ENCODE measurements around the gene PDIA5.

Gene PDIA5

DNA sequence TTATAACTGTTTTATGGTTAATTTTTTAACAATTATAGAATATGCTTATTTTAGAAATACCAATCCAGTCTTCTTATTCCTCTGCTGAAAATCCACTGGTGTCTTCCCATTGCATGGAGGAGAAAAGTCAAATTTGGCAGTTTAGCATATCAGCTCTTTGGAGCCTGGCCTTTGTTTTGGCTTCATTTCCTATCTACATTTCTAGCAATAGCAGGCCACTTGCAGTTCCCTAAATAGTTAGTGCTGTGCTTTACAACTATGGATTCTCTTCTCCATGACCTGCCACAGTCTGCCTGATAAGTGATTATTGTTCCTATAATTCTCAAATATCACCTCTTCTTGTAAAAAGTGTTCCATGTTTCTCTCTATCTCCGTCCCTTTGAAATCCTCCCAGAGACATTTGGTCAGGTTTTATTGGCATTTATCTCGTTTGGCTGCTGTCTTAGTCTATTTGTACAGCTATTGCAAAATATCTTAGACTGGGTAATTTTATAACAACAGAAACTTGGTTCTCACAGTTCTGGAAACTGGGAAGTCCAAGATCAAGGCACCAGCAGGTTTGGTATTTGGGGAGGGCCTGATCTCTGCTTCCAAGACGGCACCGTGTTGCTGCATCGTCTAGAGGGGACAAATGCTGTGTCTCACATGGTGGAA lies 126.8 kb downstream of the PDIA5 start:
- H3K4me2 ChIP-seq = no peak overlapping the region
- H3K36me3 ChIP-seq (ENCODE audit: insufficient read depth) = no peaks in the 10 kb centered on the region
- no peak overlapping the region for H3K9ac ChIP-seq
- H2AFZ ChIP-seq (ENCODE audit: low read depth) = no peak overlapping the region
- no peaks in the 10 kb centered on the region for H4K20me1 ChIP-seq (ENCODE audit: insufficient read depth)
- no peaks in the 10 kb centered on the region for H3K79me2 ChIP-seq (ENCODE audit: insufficient read depth, low read depth)
- H3K4me3 ChIP-seq (IDR thresholded peaks at IDR 0.05; ENCODE audit: insufficient read depth, low read depth, low read length) = no peak overlapping the region
- no peaks in the 10 kb centered on the region for H3K4me1 ChIP-seq (ENCODE audit: low read depth, poor library complexity, severe bottlenecking)
- TF ChIP-seq, protein P1, sequence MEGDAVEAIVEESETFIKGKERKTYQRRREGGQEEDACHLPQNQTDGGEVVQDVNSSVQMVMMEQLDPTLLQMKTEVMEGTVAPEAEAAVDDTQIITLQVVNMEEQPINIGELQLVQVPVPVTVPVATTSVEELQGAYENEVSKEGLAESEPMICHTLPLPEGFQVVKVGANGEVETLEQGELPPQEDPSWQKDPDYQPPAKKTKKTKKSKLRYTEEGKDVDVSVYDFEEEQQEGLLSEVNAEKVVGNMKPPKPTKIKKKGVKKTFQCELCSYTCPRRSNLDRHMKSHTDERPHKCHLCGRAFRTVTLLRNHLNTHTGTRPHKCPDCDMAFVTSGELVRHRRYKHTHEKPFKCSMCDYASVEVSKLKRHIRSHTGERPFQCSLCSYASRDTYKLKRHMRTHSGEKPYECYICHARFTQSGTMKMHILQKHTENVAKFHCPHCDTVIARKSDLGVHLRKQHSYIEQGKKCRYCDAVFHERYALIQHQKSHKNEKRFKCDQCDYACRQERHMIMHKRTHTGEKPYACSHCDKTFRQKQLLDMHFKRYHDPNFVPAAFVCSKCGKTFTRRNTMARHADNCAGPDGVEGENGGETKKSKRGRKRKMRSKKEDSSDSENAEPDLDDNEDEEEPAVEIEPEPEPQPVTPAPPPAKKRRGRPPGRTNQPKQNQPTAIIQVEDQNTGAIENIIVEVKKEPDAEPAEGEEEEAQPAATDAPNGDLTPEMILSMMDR (conservative IDR thresholded peaks at IDR 0.05; ENCODE audit: low read depth, low read length) = no peak
- no peak overlapping the region for H3K27ac ChIP-seq
- H3K27me3 ChIP-seq (ENCODE audit: insufficient read depth, low read depth) = no peaks in the 10 kb centered on the region

DNA sequence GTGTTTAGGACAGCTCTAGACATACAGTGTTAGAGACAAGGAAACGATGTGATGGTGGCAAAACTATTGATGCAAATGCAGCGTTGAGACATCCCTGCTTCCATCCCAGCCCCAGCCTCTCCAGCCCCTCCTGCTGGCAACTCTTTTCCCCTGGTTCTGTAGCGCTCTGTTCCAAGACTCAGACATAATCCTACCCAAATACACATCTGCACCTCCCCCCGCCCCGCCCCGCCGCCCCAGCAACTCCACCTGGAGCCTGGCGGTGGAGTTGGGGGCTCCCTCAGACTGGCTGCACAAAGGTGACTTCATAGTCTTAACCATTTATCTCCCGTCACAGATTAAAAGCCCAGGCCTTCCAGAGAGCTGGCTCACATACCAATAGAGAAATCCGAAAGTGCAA lies 127.7 kb downstream of the PDIA5 start:
- no peak overlapping the region for H3K9ac ChIP-seq
- no peak overlapping the region for H3K4me2 ChIP-seq
- no peak overlapping the region for H3K4me3 ChIP-seq (IDR thresholded peaks at IDR 0.05; ENCODE audit: insufficient read depth, low read depth, low read length)
- H3K36me3 ChIP-seq (ENCODE audit: insufficient read depth) = no peaks in the 10 kb centered on the region
- H4K20me1 ChIP-seq (ENCODE audit: insufficient read depth) = no peaks in the 10 kb centered on the region
- no peaks in the 10 kb centered on the region for H3K27me3 ChIP-seq (ENCODE audit: insufficient read depth, low read depth)
- H2AFZ ChIP-seq (ENCODE audit: low read depth) = no peak overlapping the region
- TF ChIP-seq, protein P1 (conservative IDR thresholded peaks at IDR 0.05; ENCODE audit: low read depth, low read length) = no peak
- H3K4me1 ChIP-seq (ENCODE audit: low read depth, poor library complexity, severe bottlenecking) = no peaks in the 10 kb centered on the region
- H3K27ac ChIP-seq = no peak overlapping the region
- no peaks in the 10 kb centered on the region for H3K79me2 ChIP-seq (ENCODE audit: insufficient read depth, low read depth)

DNA sequence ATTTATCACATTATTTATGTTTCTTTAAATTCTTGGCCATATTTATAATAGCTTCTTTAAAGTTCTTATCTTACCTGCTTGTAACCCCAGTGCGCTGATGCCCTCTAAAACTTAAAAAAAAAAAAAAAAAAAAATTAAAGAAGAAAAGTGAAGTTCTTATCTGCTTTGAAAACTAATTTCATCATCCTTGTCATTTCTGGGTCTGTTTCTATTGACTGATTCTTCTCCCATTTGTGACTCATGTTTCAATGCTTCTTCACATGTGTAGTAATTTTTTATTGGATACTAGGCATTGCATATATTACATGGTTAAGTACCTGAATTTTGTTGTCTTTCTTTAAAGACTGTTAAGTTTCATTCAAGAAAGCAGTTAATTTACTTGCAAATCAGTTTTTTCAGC lies 131.5 kb downstream of the PDIA5 start:
- H3K9ac ChIP-seq = no peak overlapping the region
- H3K27ac ChIP-seq = no peak overlapping the region
- H3K4me3 ChIP-seq (IDR thresholded peaks at IDR 0.05; ENCODE audit: insufficient read depth, low read depth, low read length) = no peak overlapping the region
- no peak overlapping the region for H2AFZ ChIP-seq (ENCODE audit: low read depth)
- H3K4me2 ChIP-seq = no peak overlapping the region
- H3K4me1 ChIP-seq (ENCODE audit: low read depth, poor library complexity, severe bottlenecking) = peaks cover 15% of the 10 kb centered on the region
- peaks cover 15% of the 10 kb centered on the region for H3K79me2 ChIP-seq (ENCODE audit: insufficient read depth, low read depth)
- H3K27me3 ChIP-seq (ENCODE audit: insufficient read depth, low read depth) = no peaks in the 10 kb centered on the region
- TF ChIP-seq, protein P1 (conservative IDR thresholded peaks at IDR 0.05; ENCODE audit: low read depth, low read length) = no peak
- no peaks in the 10 kb centered on the region for H4K20me1 ChIP-seq (ENCODE audit: insufficient read depth)
- no peaks in the 10 kb centered on the region for H3K36me3 ChIP-seq (ENCODE audit: insufficient read depth)

DNA sequence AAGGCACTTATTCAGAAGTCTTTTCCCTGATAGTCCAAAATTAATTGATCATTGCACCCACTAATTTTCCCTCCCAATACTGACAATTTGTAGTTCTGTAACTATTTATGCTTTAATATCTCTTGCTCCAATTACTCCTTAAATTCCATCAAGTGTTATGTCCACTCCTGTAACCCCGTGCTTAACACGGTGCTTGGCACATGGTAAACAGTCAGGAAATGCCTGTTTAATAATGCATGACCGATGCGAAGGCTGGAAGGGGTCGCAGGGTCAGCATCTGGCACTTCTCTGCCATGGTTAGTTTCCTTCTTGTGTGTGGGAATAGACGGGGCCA lies 134.4 kb downstream of the PDIA5 start:
- Histone ChIP-seq H2AFZ (ENCODE audit: low read depth) (peak overlapping the region; percentile 99), H3K36me3 (ENCODE audit: insufficient read depth) (no peaks in the 10 kb centered on the region), H3K79me2 (ENCODE audit: insufficient read depth, low read depth) (peaks cover 26% of the 10 kb centered on the region), H3K9ac (peak overlapping the region; percentile 77; the same call in 1 of the 2 replicates), H3K27me3 (ENCODE audit: insufficient read depth, low read depth) (no peaks in the 10 kb centered on the region), H3K4me2 (peak overlapping the region; percentile 91), H3K4me3 (IDR thresholded peaks at IDR 0.05; ENCODE audit: insufficient read depth, low read depth, low read length) (peak overlapping the region; percentile 82), H3K4me1 (ENCODE audit: low read depth, poor library complexity, severe bottlenecking) (peaks cover 15% of the 10 kb centered on the region), H3K27ac (peak overlapping the region; percentile 34; the same call in 1 of the 2 replicates), H4K20me1 (ENCODE audit: insufficient read depth) (no peaks in the 10 kb centered on the region)
- TF ChIP-seq, protein P1 (conservative IDR thresholded peaks at IDR 0.05; ENCODE audit: low read depth, low read length) = no peak

Data from KMS-11 (cell line).